ENCODE data around the gene ZNF540. TPM values are rescaled to one million over a fixed set of nuclear protein-coding genes. Genes with fewer than 3 reads are reported as not detected.
A peak's percentile ranks its signal among the peaks of the same experiment; 100 is the strongest.

Gene ZNF540
- total and polyA plus RNA-seq, 2 of the 8 experiments (the other 6 are each of a cell fraction or from before 2014, with no cell fraction given) = 0.15 to 0.17 TPM

DNA sequence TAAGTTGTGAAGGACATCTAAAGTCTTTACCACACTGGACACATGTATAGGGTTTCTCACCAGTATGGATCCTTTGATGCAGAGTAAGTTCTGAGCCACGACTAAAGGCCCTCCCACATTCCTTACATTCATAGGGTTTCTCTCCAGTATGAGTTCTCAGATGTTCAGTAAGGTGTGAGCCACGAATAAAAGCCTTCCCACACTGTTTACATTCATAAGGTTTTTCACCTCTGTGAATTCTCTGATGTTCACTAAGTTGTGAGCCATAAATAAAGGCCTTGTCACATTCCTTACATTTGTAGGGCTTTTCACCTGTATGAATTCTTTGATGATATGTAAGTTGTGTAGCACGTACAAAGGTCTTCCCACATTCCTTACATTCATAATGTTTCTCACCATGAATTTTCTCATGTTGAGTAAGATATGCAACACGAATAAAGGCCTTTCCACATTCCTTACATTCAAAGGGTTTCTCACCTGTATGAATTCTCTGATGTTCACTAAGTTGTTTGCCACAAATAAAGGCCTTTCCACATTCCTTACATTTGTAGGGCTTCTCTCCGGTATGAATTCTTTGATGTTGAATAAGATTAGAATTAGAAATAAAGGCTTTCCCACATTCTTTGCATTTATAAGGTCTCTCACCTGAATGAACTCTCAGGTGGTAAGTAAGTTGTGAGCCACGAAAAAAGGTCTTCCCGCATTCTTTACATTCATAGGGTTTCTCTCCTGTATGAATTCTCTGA lies 29.9 kb upstream of the ZNF540 start:
- Histone ChIP-seq H4K20me1 (replicated peaks in 1 of 2; ENCODE audit: control insufficient read depth in 1 of 2, insufficient read depth in 2 of 2, low read length in 2 of 2) (no peaks in the 10 kb centered on the region), H2AK5ac (ENCODE audit: low read depth, low read length) (no peak overlapping the region), H4K5ac (ENCODE audit: insufficient read length, low read depth, low read length) (no peak overlapping the region), H3K27ac (ENCODE audit: low read depth, low read length) (no peak overlapping the region), H3K23ac (ENCODE audit: insufficient read length) (no peak overlapping the region), H3K4me3 (ENCODE audit: extremely low read depth in 1 of 4, insufficient read depth in 2 of 4, low read depth in 3 of 4, low read length in 4 of 4) (peak overlapping the region in 1 of 4 experiments; percentile 12; a peak in 2 of 8 replicates), H3K56ac (replicated peaks; ENCODE audit: insufficient read length, low read depth, low read length) (no peak overlapping the region), H4K91ac (replicated peaks; ENCODE audit: insufficient read length, low read length) (no peak overlapping the region), H4K8ac (ENCODE audit: extremely low read depth, insufficient read depth, low read length) (no peak overlapping the region; the same call in 1 of the 2 replicates), H3K18ac (ENCODE audit: extremely low read depth, low read length) (no peak overlapping the region), H3K4me1 (replicated peaks in 1 of 4; ENCODE audit: control insufficient read depth in 3 of 4, insufficient read depth in 4 of 4, low read length in 3 of 4) (no peaks in the 10 kb centered on the region), H2BK120ac (replicated peaks; ENCODE audit: low read depth, low read length) (no peak overlapping the region), H3K79me2 (ENCODE audit: control insufficient read depth in 1 of 2, insufficient read depth in 2 of 2, low read length in 2 of 2) (no peaks in the 10 kb centered on the region), H3K4ac (replicated peaks; ENCODE audit: insufficient read length, low read depth, low read length) (no peak overlapping the region), H3K23me2 (ENCODE audit: low read depth, low read length) (no peaks in the 10 kb centered on the region), H3K79me1 (ENCODE audit: low read depth, low read length) (no peaks in the 10 kb centered on the region), H3K14ac (ENCODE audit: insufficient read length) (no peak overlapping the region), H3K27me3 (replicated peaks in 1 of 4; ENCODE audit: control insufficient read depth in 3 of 4, extremely low read depth in 1 of 4, insufficient read depth in 3 of 4, low read length in 3 of 4) (no peaks in the 10 kb centered on the region), H2BK12ac (ENCODE audit: low read depth, low read length) (no peak overlapping the region), H3K9ac (replicated peaks in 1 of 4; ENCODE audit: extremely low read depth in 1 of 4, low read depth in 3 of 4, low read length in 3 of 4) (no peak overlapping the region), H3K36me3 (ENCODE audit: control insufficient read depth in 2 of 4, insufficient read depth in 4 of 4, low read length in 3 of 4) (peaks cover 0 to 27% (median 10%) of the 10 kb centered on the region in 4 experiments; a peak in 6 of 8 replicates), H3K9me3 (ENCODE audit: insufficient read depth in 2 of 2, low read depth in 1 of 2, low read length in 1 of 2) (peaks cover 74 to 82% of the 10 kb centered on the region in 2 experiments), H2BK15ac (ENCODE audit: low read length) (no peak overlapping the region), H3K4me2 (ENCODE audit: insufficient read depth in 1 of 2, low read depth in 2 of 2, low read length in 2 of 2) (no peak overlapping the region), H2AFZ (ENCODE audit: low read length) (no peak overlapping the region), H2BK20ac (ENCODE audit: low read length) (no peak overlapping the region), H2BK5ac (ENCODE audit: low read depth, low read length) (no peak overlapping the region)
- WGBS, 2 experiments (ENCODE audit: extremely low coverage in 1 of 2, insufficient coverage in 1 of 2, insufficient read length in 1 of 2, insufficient replicate concordance in 2 of 2, low coverage in 1 of 2, low lambda C conversion rate in 2 of 2, missing lambda C conversion rate in 1 of 2) = 84% methylated on average over 7 of the region's 7 CpGs; no CpG with 5 or more reads in 1 of the 2 experiments
- POLR2A ChIA-PET (ENCODE audit: partially characterized antibody) = no interaction called here
- CTCF ChIA-PET (ENCODE audit: partially characterized antibody) = no interaction called here
- DNase-seq (ENCODE audit: low read depth in 1 of 2, low spot score in 2 of 2) = no peak
- TF ChIP-seq ZNF274 (IDR thresholded peaks at IDR 0.05; ENCODE audit: borderline replicate concordance, extremely low read depth, low read length) (peak; percentile 91), SUZ12 (IDR thresholded peaks at IDR 0.05; ENCODE audit: low read length) (no peak), HDAC6 (IDR thresholded peaks at IDR 0.05; ENCODE audit: low read depth, low read length) (no peak), SAP30 (IDR thresholded peaks at IDR 0.05; ENCODE audit: insufficient read depth, insufficient replicate concordance, low read length) (no peak), HDAC2 (IDR thresholded peaks at IDR 0.05; ENCODE audit: borderline replicate concordance in 1 of 2, low read depth in 2 of 2, low read length in 2 of 2) (no peak), TAF7 (optimal IDR thresholded peaks at IDR 0.05; ENCODE audit: borderline replicate concordance, low read depth, low read length) (no peak), NRF1 (IDR thresholded peaks at IDR 0.05; ENCODE audit: low read depth, low read length) (no peak)
- FAIRE-seq = no peak

All from H1 (cell line).